DMS53 treated with DMSO at 0.1 percent for 48 hours (cell line): ENCODE results near the gene NAA35.
"Not testable (repeated sequence)": the region's sequence is repeated elsewhere in the genome, so short reads cannot be mapped to it uniquely, and the experiment has no call there.

Source experiments
- DNase-seq: peaks from one replicate; lab custom pipeline; 2025; ENCODE audit not compliant: unreplicated experiment; lab: John Stamatoyannopoulos, UW

NAA35 gene

GRCh38 chr9:85940832-85941621 lies at the start of gene NAA35:
NAA35 (plus strand) TSS chr9:85941146; CDS start chr9:85942160, 1,014 bp downstream.
- DNase-seq: peak; percentile 90

- DNase-seq: no peak
These were observed 48.5 kb upstream of the NAA35 start for GRCh38 chr9:85892401-85892800.

- no peak for DNase-seq
These were observed 45.3 kb upstream of the NAA35 start for GRCh38 chr9:85895685-85896084.

GRCh38 chr9:85897848-85898247 lies 43.1 kb upstream of the NAA35 start:
- DNase-seq: no peak

GRCh38 chr9:85898332-85898731 lies 42.6 kb upstream of the NAA35 start:
- no peak for DNase-seq

- DNase-seq: no peak
These were observed 41.6 kb upstream of the NAA35 start for GRCh38 chr9:85899388-85899787.

- DNase-seq: peak; percentile 3
These were observed 40.3 kb upstream of the NAA35 start for GRCh38 chr9:85900504-85901201.

- DNase-seq: no peak
These were observed 36.0 kb upstream of the NAA35 start for GRCh38 chr9:85904975-85905374.

- no peak for DNase-seq
These were observed 35.0 kb upstream of the NAA35 start for GRCh38 chr9:85905957-85906356.

- no peak for DNase-seq
These were observed 31.6 kb upstream of the NAA35 start for GRCh38 chr9:85909390-85909789.

GRCh38 chr9:85914108-85914507 lies 26.8 kb upstream of the NAA35 start:
- DNase-seq: no peak

GRCh38 chr9:85917756-85918155 lies 23.2 kb upstream of the NAA35 start:
- no peak for DNase-seq

- no peak for DNase-seq
These were observed 15.5 kb upstream of the NAA35 start for GRCh38 chr9:85925493-85925892.

- no peak for DNase-seq
These were observed 13.9 kb upstream of the NAA35 start for GRCh38 chr9:85927076-85927475.

- DNase-seq: no peak
These were observed 9.5 kb upstream of the NAA35 start for GRCh38 chr9:85931495-85931894.

- not testable (repeated sequence) for DNase-seq
These were observed 5.0 kb upstream of the NAA35 start for GRCh38 chr9:85935950-85936349.

GRCh38 chr9:85940275-85940831 lies 593 bp upstream of the NAA35 start:
- DNase-seq: no peak

- DNase-seq: no peak
These were observed 635 bp downstream of the NAA35 start for GRCh38 chr9:85941622-85941940.

GRCh38 chr9:85941966-85942912 lies 1.3 kb downstream of the NAA35 start:
- DNase-seq: no peak

GRCh38 chr9:85942913-85943709 lies 2.2 kb downstream of the NAA35 start:
- DNase-seq: no peak
